SK-N-SH (cell line): ENCODE data around the gene ATP6V0A1. TPM values are rescaled to one million over a fixed set of nuclear protein-coding genes. Genes with fewer than 3 reads are reported as not detected.

Experiments
- CTCF ChIA-PET: fragments of 300-600, 350-600 bp; formaldehyde crosslinking; extraction: SDS; loops from one replicate; lab custom pipeline; 2021; lab: Yijun Ruan, JAX
- POLR2A ChIA-PET: fragments of 350-600 bp; sonication (Branson Sonifier 250); formaldehyde crosslinking; extraction: SDS; loops from one replicate; lab custom pipeline; 2020; ENCODE audit warnings: antibody characterized with exemption, inconsistent platforms; lab: Yijun Ruan, JAX
- DNase-seq: peaks from one replicate; pipeline ENCODE4 v3.0.0; 2012
- H2AFZ ChIP-seq: fragments of 200-600 bp; sonication (generic); 2 replicates; pipeline ENCODE4 v1.8.1; 2016; ENCODE audit warnings: antibody characterized with exemption, mild to moderate bottlenecking, low read depth
- H3F3A ChIP-seq: fragments of 200-600 bp; sonication (generic); replicated peaks from 2 replicates; pipeline ENCODE3; 2016; ENCODE audit warnings: antibody characterized with exemption, mild to moderate bottlenecking; ENCODE audit not compliant: insufficient read depth
- H3K27ac ChIP-seq, 2 experiments: fragments of 200-500 bp in 1 of 2; fragments of 200-600 bp in 1 of 2; sonication (Bioruptor generic) in 1 of 2; sonication (generic), shearing (Covaris generic) in 1 of 2; 2 replicates each; pipeline versions ENCODE4 v1.5.1 to v1.6.1; 2014 to 2016; ENCODE audit warnings: low read depth in 2 of 2, inconsistent platforms in 1 of 2, low read length in 1 of 2, mild to moderate bottlenecking in 1 of 2, mixed read lengths in 1 of 2
- H3K27me3 ChIP-seq: fragments of 200-600 bp; sonication (generic), shearing (Covaris generic); 2 replicates; pipeline ENCODE4 v1.6.1; 2016; ENCODE audit warnings: mixed run types; ENCODE audit not compliant: insufficient read depth
- H3K36me3 ChIP-seq, 2 experiments: fragments of 200-500 bp in 1 of 2; fragments of 200-600 bp in 1 of 2; sonication (Bioruptor generic) in 1 of 2; sonication (generic) in 1 of 2; replicated peaks in 1 of 2; 2 replicates each; pipeline versions ENCODE3 to v1.5.1; 2014 to 2016; ENCODE audit warnings: low read length in 1 of 2, mild to moderate bottlenecking in 1 of 2; ENCODE audit not compliant: insufficient read depth in 2 of 2, control insufficient read depth in 1 of 2
- H3K4me1 ChIP-seq, 2 experiments: fragments of 200-500 bp in 1 of 2; fragments of 200-600 bp in 1 of 2; sonication (Bioruptor generic) in 1 of 2; sonication (generic), shearing (Covaris generic) in 1 of 2; 2 replicates each; pipeline versions ENCODE4 v1.5.1 to v1.6.1; 2014 to 2016; ENCODE audit warnings: low read depth in 1 of 2, low read length in 1 of 2, mixed run types in 1 of 2; ENCODE audit not compliant: insufficient read depth in 2 of 2, control insufficient read depth in 1 of 2
- H3K4me2 ChIP-seq: fragments of 200-600 bp; sonication (generic), shearing (Covaris generic); 2 replicates; pipeline ENCODE4 v1.6.1; 2017; ENCODE audit warnings: mixed run types
- H3K4me3 ChIP-seq, 2 experiments: fragments of 200-500 bp in 1 of 2; fragments of 200-600 bp in 1 of 2; sonication (Bioruptor generic) in 1 of 2; sonication (generic), shearing (Covaris generic) in 1 of 2; 2 replicates each; pipeline versions ENCODE4 v1.5.1 to v1.8.1; 2014 to 2016; ENCODE audit warnings: low read depth in 2 of 2, inconsistent platforms in 1 of 2, low read length in 1 of 2, mild to moderate bottlenecking in 1 of 2, mixed read lengths in 1 of 2, moderate library complexity in 1 of 2
- H3K79me2 ChIP-seq: fragments of 200-600 bp; sonication (generic); 2 replicates; pipeline ENCODE4 v1.8.1; 2017; ENCODE audit warnings: mild to moderate bottlenecking; ENCODE audit not compliant: insufficient read depth
- H3K9ac ChIP-seq: fragments of 200-600 bp; sonication (generic); 2 replicates; pipeline ENCODE4 v1.6.1; 2017; ENCODE audit warnings: mixed run types
- H3K9me2 ChIP-seq: fragments of 200-600 bp; sonication (generic); 2 replicates; pipeline ENCODE4 v1.6.1; 2017; ENCODE audit warnings: mixed run types
- H3K9me3 ChIP-seq: fragments of 200-600 bp; sonication (generic); 2 replicates; pipeline ENCODE4 v1.6.1; 2017; ENCODE audit warnings: mixed run types, mild to moderate bottlenecking, moderate library complexity
- H4K20me1 ChIP-seq: fragments of 200-600 bp; sonication (generic); 2 replicates; pipeline ENCODE4 v1.6.1; 2017; ENCODE audit warnings: mild to moderate bottlenecking, mixed run types; ENCODE audit not compliant: insufficient read depth
- CTCF ChIP-seq: fragments of 200-600 bp; sonication (generic); IDR thresholded peaks from 2 replicates; pipeline ENCODE4 v1.6.1; 2017; ENCODE audit warnings: antibody characterized with exemption, mild to moderate bottlenecking, moderate library complexity
- EP300 ChIP-seq, 2 experiments: IDR thresholded peaks; 2 replicates each; pipeline versions ENCODE4 v1.4.0 to v1.6.1; 2012; ENCODE audit warnings: borderline replicate concordance in 1 of 2, low read depth in 1 of 2, low read length in 1 of 2
- EZH2phosphoT487 ChIP-seq: fragments of 200-600 bp; sonication (generic); IDR thresholded peaks from 2 replicates; pipeline ENCODE4 v1.6.1; 2017; ENCODE audit warnings: low read depth, mixed run types, mild to moderate bottlenecking, antibody characterized with exemption, moderate library complexity, borderline replicate concordance
- FOSL2 ChIP-seq: IDR thresholded peaks from 2 replicates; pipeline ENCODE4 v1.4.0; 2012; ENCODE audit warnings: low read depth, mild to moderate bottlenecking, moderate library complexity, borderline replicate concordance
- FOXM1 ChIP-seq: IDR thresholded peaks from 2 replicates; pipeline ENCODE4 v1.4.0; 2012; ENCODE audit warnings: low read depth, mild to moderate bottlenecking
- GABPA ChIP-seq: IDR thresholded peaks from 2 replicates; pipeline ENCODE4 v1.4.0; 2012; ENCODE audit warnings: low read depth, mild to moderate bottlenecking
- JUND ChIP-seq: IDR thresholded peaks from 2 replicates; pipeline ENCODE4 v1.4.0; 2012
- MEF2A ChIP-seq: IDR thresholded peaks from 2 replicates; pipeline ENCODE4 v1.4.0; 2012; ENCODE audit warnings: low read depth, borderline replicate concordance
- NRF1 ChIP-seq: IDR thresholded peaks from 2 replicates; pipeline ENCODE4 v1.6.1; 2012; ENCODE audit warnings: low read depth, mild to moderate bottlenecking, low read length
- PBX3 ChIP-seq: IDR thresholded peaks from 2 replicates; pipeline ENCODE4; 2012
- RAD21 ChIP-seq: IDR thresholded peaks from 2 replicates; pipeline ENCODE4 v1.6.1; 2012; ENCODE audit warnings: mild to moderate bottlenecking, low read length
- SMC3 ChIP-seq: IDR thresholded peaks from 2 replicates; pipeline ENCODE4 v1.6.1; 2012; ENCODE audit warnings: low read depth, low read length, improper control_type of control experiment
- TCF12 ChIP-seq: IDR thresholded peaks from 2 replicates; pipeline ENCODE4 v1.4.0; 2012
- TEAD4 ChIP-seq: IDR thresholded peaks from 2 replicates; pipeline ENCODE4 v1.4.0; 2012; ENCODE audit warnings: mild to moderate bottlenecking, borderline replicate concordance; ENCODE audit not compliant: insufficient read depth
- YY1 ChIP-seq: IDR thresholded peaks from 2 replicates; pipeline ENCODE4 v1.4.0; 2012; ENCODE audit warnings: low read depth, mild to moderate bottlenecking
- WGBS: methylation state at CpG from one replicate; pipeline ENCODE4 v1.1.6; 2017; ENCODE audit warnings: low lambda C conversion rate; 5-methylcytosine and 5-hydroxymethylcytosine counted together
- polyA plus RNA-seq, 3 experiments: library from polyadenylated mRNA; depleted of rRNA; stranded (reverse); fragments of >200 nt; gene quantifications; 2 replicates each; pipeline ENCODE4 v1.2.3, GENCODE V29; 2012

Gene ATP6V0A1
- polyA plus RNA-seq, 1 of the 3 experiments (the other 2 are of a cell fraction) = 31.7 TPM

- 72% methylated on average over 3 of the region's 3 CpGs for WGBS
- Histone ChIP-seq H3K9me2 (no peaks in the 10 kb centered on the region), H3K4me3 (no peak overlapping the region), H3F3A (peaks cover 5% of the 10 kb centered on the region), H3K36me3 (peaks cover 34% of the 10 kb centered on the region in 2 experiments), H3K27me3 (no peaks in the 10 kb centered on the region), H3K4me2 (no peak overlapping the region), H3K9ac (no peak overlapping the region)
- DNase-seq = no peak
- POLR2A ChIA-PET = interaction anchor here (1.2 kb wide), 1 partner anchor 24 kb away, joined by 3 read pairs; no protein-coding TSS in a partner anchor
- TF ChIP-seq PBX3 (no peak), FOXM1 (no peak), GABPA (no peak), EP300 (IDR thresholded peaks at IDR 0.05; ENCODE audit: borderline replicate concordance in 1 of 2, low read depth in 1 of 2, low read length in 1 of 2) (no peak), NRF1 (no peak), YY1 (no peak), MEF2A (no peak), TCF12 (no peak)
- TF ChIP-seq, all 33 proteins: peak for 0
- H3K4me1 ChIP-seq = no peaks in the 10 kb centered on the region
- no peak overlapping the region for H3K27ac ChIP-seq
- CTCF ChIA-PET = interaction anchor here (0.8 to 1.0 kb wide), 2 partner anchors 25 to 34 kb away, joined by 3 read pairs; no protein-coding TSS in a partner anchor
- no peaks in the 10 kb centered on the region for H4K20me1 ChIP-seq
- no peaks in the 10 kb centered on the region for H3K9me3 ChIP-seq
- no peak overlapping the region for H2AFZ ChIP-seq
- no peaks in the 10 kb centered on the region for H3K79me2 ChIP-seq
Observed at GRCh38 chr17:42493319-42493718, 34.6 kb downstream of the ATP6V0A1 start.

- WGBS = 81% methylated on average over 4 of the region's 4 CpGs
- H3K4me1 ChIP-seq = no peaks in the 10 kb centered on the region
- CTCF ChIA-PET = interaction anchor here (0.6 to 1.4 kb wide), 5 partner anchors 23 to 89 kb away, joined by 3 to 4 read pairs (median 3); no protein-coding TSS in a partner anchor
Observed at GRCh38 chr17:42494673-42495072, 36.0 kb downstream of the ATP6V0A1 start.

More at GRCh38 chr17:42494673-42495072, 36.0 kb downstream of the ATP6V0A1 start:
- no peaks in the 10 kb centered on the region for H3K27me3 ChIP-seq
- H3K79me2 ChIP-seq = no peaks in the 10 kb centered on the region
- H4K20me1 ChIP-seq = no peaks in the 10 kb centered on the region
- TF ChIP-seq TCF12 (no peak), CTCF (no peak), RAD21 (no peak), NRF1 (no peak), FOXM1 (no peak), SMC3 (no peak), JUND (no peak), EZH2phosphoT487 (no peak), TEAD4 (no peak), FOSL2 (no peak)
- no peak overlapping the region for H3K4me3 ChIP-seq
- H3K4me2 ChIP-seq = no peak overlapping the region
- POLR2A ChIA-PET = no interaction called here
- DNase-seq = no peak
- H3K36me3 ChIP-seq = peaks cover 32 to 38% of the 10 kb centered on the region in 2 experiments
- H2AFZ ChIP-seq = no peak overlapping the region
- H3K27ac ChIP-seq = no peak overlapping the region
- no peaks in the 10 kb centered on the region for H3K9me2 ChIP-seq
- no peaks in the 10 kb centered on the region for H3K9me3 ChIP-seq
- peaks cover 5% of the 10 kb centered on the region for H3F3A ChIP-seq
- no peak overlapping the region for H3K9ac ChIP-seq
